ENCODE results near the gene RPS15.

- TF ChIP-seq, protein P1, sequence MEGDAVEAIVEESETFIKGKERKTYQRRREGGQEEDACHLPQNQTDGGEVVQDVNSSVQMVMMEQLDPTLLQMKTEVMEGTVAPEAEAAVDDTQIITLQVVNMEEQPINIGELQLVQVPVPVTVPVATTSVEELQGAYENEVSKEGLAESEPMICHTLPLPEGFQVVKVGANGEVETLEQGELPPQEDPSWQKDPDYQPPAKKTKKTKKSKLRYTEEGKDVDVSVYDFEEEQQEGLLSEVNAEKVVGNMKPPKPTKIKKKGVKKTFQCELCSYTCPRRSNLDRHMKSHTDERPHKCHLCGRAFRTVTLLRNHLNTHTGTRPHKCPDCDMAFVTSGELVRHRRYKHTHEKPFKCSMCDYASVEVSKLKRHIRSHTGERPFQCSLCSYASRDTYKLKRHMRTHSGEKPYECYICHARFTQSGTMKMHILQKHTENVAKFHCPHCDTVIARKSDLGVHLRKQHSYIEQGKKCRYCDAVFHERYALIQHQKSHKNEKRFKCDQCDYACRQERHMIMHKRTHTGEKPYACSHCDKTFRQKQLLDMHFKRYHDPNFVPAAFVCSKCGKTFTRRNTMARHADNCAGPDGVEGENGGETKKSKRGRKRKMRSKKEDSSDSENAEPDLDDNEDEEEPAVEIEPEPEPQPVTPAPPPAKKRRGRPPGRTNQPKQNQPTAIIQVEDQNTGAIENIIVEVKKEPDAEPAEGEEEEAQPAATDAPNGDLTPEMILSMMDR (conservative IDR thresholded peaks at IDR 0.05 in 1 of 2, IDR thresholded peaks at IDR 0.05 in 1 of 2; ENCODE audit: extremely low read depth in 1 of 2, insufficient read depth in 1 of 2, low read depth in 1 of 2, low read length in 2 of 2): no peak
- TF ChIP-seq EZH2 (IDR thresholded peaks at IDR 0.05; ENCODE audit: borderline replicate concordance, low read length): no peak
These were observed 40.4 kb upstream of the RPS15 start for GRCh38 chr19:1397838-1398237.
